ENCODE results near the gene ASIC2.

- TF ChIP-seq CTCF (IDR thresholded peaks at IDR 0.05; ENCODE audit: insufficient read depth, low read depth, low read length) (no peak), EZH2 (IDR thresholded peaks at IDR 0.05; ENCODE audit: insufficient read depth, low read length) (no peak)
These were observed 216.1 kb downstream of the ASIC2 start for GRCh38 chr17:33076979-33077378.

Measured in astrocyte (in vitro differentiated cells and primary cell).